Skeletal muscle cell (primary cell): Measurements from ENCODE around the gene CA11.

ENCODE experiments used
- DNase-seq: peaks from one replicate; pipeline ENCODE4 v3.0.0-alpha.2; 2010; ENCODE audit warnings: low read depth
- H3K4me3 ChIP-seq: 2 replicates; pipeline ENCODE4 v1.5.1; 2011; ENCODE audit warnings: low read depth, mild to moderate bottlenecking, control low read depth, low read length, moderate library complexity

Gene CA11

GRCh38 chr19:48598996-48599700 is 46.8 kb downstream of the CA11 start:
- H3K4me3 ChIP-seq = no peak overlapping the region
- DNase-seq = no peak

GRCh38 chr19:48596679-48597465 is 49.1 kb downstream of the CA11 start:
- no peak for DNase-seq
- H3K4me3 ChIP-seq = no peak overlapping the region

- H3K4me3 ChIP-seq = no peak overlapping the region
- no peak for DNase-seq
Observed at GRCh38 chr19:48596237-48596636, 49.8 kb downstream of the CA11 start.

GRCh38 chr19:48595833-48596232 is 50.2 kb downstream of the CA11 start:
- H3K4me3 ChIP-seq = no peak overlapping the region
- DNase-seq = no peak

GRCh38 chr19:48595171-48595570 is 50.8 kb downstream of the CA11 start:
- no peak overlapping the region for H3K4me3 ChIP-seq
- DNase-seq = no peak

GRCh38 chr19:48591021-48591420 is 55.0 kb downstream of the CA11 start:
- DNase-seq = no peak
- no peak overlapping the region for H3K4me3 ChIP-seq

GRCh38 chr19:48588670-48589401 is 57.2 kb downstream of the CA11 start:
- no peak for DNase-seq
- H3K4me3 ChIP-seq = peak overlapping the region; percentile 32
